NCI-H1048 (cell line): Measurements from ENCODE around the gene CFAP251.
"Not testable (repeated sequence)": the region's sequence is repeated elsewhere in the genome, so short reads cannot be mapped to it uniquely, and the experiment has no call there.

ENCODE experiments used
- DNase-seq: peaks from one replicate; lab custom pipeline; 2025; lab: John Stamatoyannopoulos, UW

CFAP251 gene

GRCh38 chr12:122029620-122030423 is 111.4 kb downstream of the CFAP251 start:
- no peak for DNase-seq

- no peak for DNase-seq
Measured at GRCh38 chr12:122030424-122031035, 112.1 kb downstream of the CFAP251 start.

GRCh38 chr12:122031342-122032216 is 113.2 kb downstream of the CFAP251 start:
- no peak for DNase-seq

- DNase-seq = no peak
Measured at GRCh38 chr12:122032580-122032979, 114.2 kb downstream of the CFAP251 start.

- no peak for DNase-seq
Measured at GRCh38 chr12:122035292-122035691, 116.9 kb downstream of the CFAP251 start.

GRCh38 chr12:122036153-122036552 is 117.8 kb downstream of the CFAP251 start:
- no peak for DNase-seq

- DNase-seq = no peak
Measured at GRCh38 chr12:122040579-122041386, 122.4 kb downstream of the CFAP251 start.

GRCh38 chr12:122041458-122041857 is 123.1 kb downstream of the CFAP251 start:
- not testable (repeated sequence) for DNase-seq

GRCh38 chr12:122042910-122043309 is 124.5 kb downstream of the CFAP251 start:
- no peak for DNase-seq

GRCh38 chr12:122043476-122043875 is 125.1 kb downstream of the CFAP251 start:
- DNase-seq = no peak

- no peak for DNase-seq
Measured at GRCh38 chr12:122045262-122045661, 126.9 kb downstream of the CFAP251 start.

- DNase-seq = no peak
Measured at GRCh38 chr12:122046145-122046544, 127.8 kb downstream of the CFAP251 start.

- DNase-seq = no peak
Measured at GRCh38 chr12:122048151-122048550, 129.8 kb downstream of the CFAP251 start.

- no peak for DNase-seq
Measured at GRCh38 chr12:122049827-122050226, 131.4 kb downstream of the CFAP251 start.

- DNase-seq = no peak
Measured at GRCh38 chr12:122050706-122051105, 132.3 kb downstream of the CFAP251 start.

GRCh38 chr12:122051231-122051876 is 133.0 kb downstream of the CFAP251 start:
- no peak for DNase-seq

- DNase-seq = no peak
Measured at GRCh38 chr12:122052285-122052684, 133.9 kb downstream of the CFAP251 start.
